GM18499 (cell line): Measurements from ENCODE around the gene MBOAT7.
"Not testable (repeated sequence)": the region's sequence is repeated elsewhere in the genome, so short reads cannot be mapped to it uniquely, and the experiment has no call there.

Source experiments
- ATAC-seq: cut with Tn5 transposase; IDR thresholded peaks from one replicate; pipeline ENCODE4 v1.9.1; 2021; ENCODE audit warnings: moderate number of reproducible peaks; ENCODE audit not compliant: insufficient read depth, unreplicated experiment

The MBOAT7 gene

GRCh38 chr19:54191011-54191810 is 1.8 kb upstream of the MBOAT7 start, which contains the start of gene TSEN34:
Gene TSEN34, plus strand, starts transcription at chr19:54191308. Its CDS starts 57 bp downstream, at chr19:54191365.
- ATAC-seq, result peak; percentile 7

- ATAC-seq, result peak; percentile 34
Observed at GRCh38 chr19:54190503-54191010, 1.2 kb upstream of the MBOAT7 start.

- ATAC-seq, result peak; percentile 35
Observed at GRCh38 chr19:54189735-54190502, 539 bp upstream of the MBOAT7 start.

- no peak for ATAC-seq
Observed at GRCh38 chr19:54188215-54188871, 1.0 kb downstream of the MBOAT7 start.

GRCh38 chr19:54186934-54187381 is 2.4 kb downstream of the MBOAT7 start:
- ATAC-seq, result no peak

- ATAC-seq, result no peak
Observed at GRCh38 chr19:54186351-54186750, 3.0 kb downstream of the MBOAT7 start.

- ATAC-seq, result no peak
Observed at GRCh38 chr19:54183431-54183830, 5.9 kb downstream of the MBOAT7 start.

- ATAC-seq, result not testable (repeated sequence)
Observed at GRCh38 chr19:54181894-54182293, 7.5 kb downstream of the MBOAT7 start.

- no peak for ATAC-seq
Observed at GRCh38 chr19:54180691-54181091, 8.7 kb downstream of the MBOAT7 start.

- no peak for ATAC-seq
Observed at GRCh38 chr19:54179921-54180461, 9.4 kb downstream of the MBOAT7 start.

- no peak for ATAC-seq
Observed at GRCh38 chr19:54179262-54179852, 10.0 kb downstream of the MBOAT7 start.

GRCh38 chr19:54178581-54179261 is 10.7 kb downstream of the MBOAT7 start:
- ATAC-seq, result no peak

GRCh38 chr19:54173951-54174834 is 15.2 kb downstream of the MBOAT7 start:
- no peak for ATAC-seq

GRCh38 chr19:54173359-54173699 is 16.1 kb downstream of the MBOAT7 start:
- ATAC-seq, result no peak

GRCh38 chr19:54172471-54173358 is 16.7 kb downstream of the MBOAT7 start, which contains the start of gene TMC4:
Gene TMC4, minus strand, starts transcription at chr19:54173160. Its CDS starts 43 bp downstream, at chr19:54173117.
- no peak for ATAC-seq

- not testable (repeated sequence) for ATAC-seq
Observed at GRCh38 chr19:54171736-54172431, 17.5 kb downstream of the MBOAT7 start.
